Measurements from ENCODE around the gene NUP88. TPM values are rescaled to one million over a fixed set of nuclear protein-coding genes. Genes with fewer than 3 reads are reported as not detected.
A peak's percentile ranks its signal among the peaks of the same experiment; 100 is the strongest.

Gene NUP88
- total and polyA plus RNA-seq, 10 of the 15 experiments (the other 5 are each of a cell fraction or from before 2014, with no cell fraction given), result 110 to 244 (median 188) TPM

DNA sequence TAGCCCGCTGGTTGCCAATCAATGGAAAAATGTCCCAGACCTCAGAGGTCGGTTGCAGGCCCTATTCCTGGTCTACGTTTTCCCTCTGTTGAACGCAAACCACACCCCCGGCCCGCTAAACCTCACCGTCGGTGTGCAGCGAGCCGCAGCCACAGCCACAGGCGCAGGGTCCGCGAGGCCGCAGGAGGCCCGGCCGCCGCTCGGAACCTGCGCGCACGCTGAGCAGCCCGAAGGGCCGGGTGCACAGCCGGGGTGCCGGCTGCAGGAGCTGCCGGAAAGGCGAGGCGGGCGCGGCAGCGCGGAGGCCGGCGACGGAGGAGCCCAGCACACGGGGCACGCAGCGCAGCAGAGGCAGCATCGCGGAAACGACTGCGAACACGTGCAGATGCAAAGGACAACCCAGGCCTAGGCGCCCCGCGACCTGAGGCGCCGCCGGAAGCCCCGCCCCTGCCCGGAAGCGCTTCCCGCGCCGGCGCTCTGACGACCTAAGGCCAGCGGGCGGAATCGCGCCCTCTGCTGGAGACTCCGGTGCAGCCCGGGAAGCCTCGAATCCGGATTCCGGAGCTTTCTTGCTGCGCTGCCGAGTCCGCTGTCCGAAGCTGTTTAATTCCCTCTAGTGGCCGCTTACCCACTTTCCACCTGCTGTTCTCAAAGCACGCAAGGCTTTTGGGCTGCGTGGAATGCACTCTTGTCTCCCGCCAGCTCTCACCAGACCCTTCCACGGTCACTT lies 19.4 kb upstream of the NUP88 start, which contains the start of gene C1QBP (continued):
- TF ChIP-seq ESRRA (IDR thresholded peaks at IDR 0.05; ENCODE audit: low read length) (no peak), CBFB (IDR thresholded peaks at IDR 0.05; ENCODE audit: low read depth) (no peak), SIN3A (IDR thresholded peaks at IDR 0.05; ENCODE audit: low read depth, low read length) (peak; percentile 83), ZNF217 (IDR thresholded peaks at IDR 0.05) (peak; percentile 87), MEF2B (IDR thresholded peaks at IDR 0.05; ENCODE audit: partially characterized antibody, poor library complexity, severe bottlenecking) (no peak), CREB1 (IDR thresholded peaks at IDR 0.05; ENCODE audit: low read depth) (peak; percentile 49; the same call in 1 of the 2 replicates), HDAC6 (IDR thresholded peaks at IDR 0.05; ENCODE audit: unreplicated experiment) (no peak), RB1 (IDR thresholded peaks at IDR 0.05; ENCODE audit: borderline replicate concordance) (peak; percentile 78; the same call in 1 of the 2 replicates), EZH2 (IDR thresholded peaks at IDR 0.05; ENCODE audit: borderline replicate concordance, control insufficient read depth, low read depth, low read length) (no peak), NR2C1 (IDR thresholded peaks at IDR 0.05) (peak; percentile 79), HDGF (IDR thresholded peaks at IDR 0.05) (peak; percentile 31; the same call in 1 of the 2 replicates), EED (IDR thresholded peaks at IDR 0.05; ENCODE audit: low read depth) (no peak), POLR2AphosphoS5 (IDR thresholded peaks at IDR 0.05; ENCODE audit: low read length) (peak; percentile 92)
- TF ChIP-seq, protein P1, sequence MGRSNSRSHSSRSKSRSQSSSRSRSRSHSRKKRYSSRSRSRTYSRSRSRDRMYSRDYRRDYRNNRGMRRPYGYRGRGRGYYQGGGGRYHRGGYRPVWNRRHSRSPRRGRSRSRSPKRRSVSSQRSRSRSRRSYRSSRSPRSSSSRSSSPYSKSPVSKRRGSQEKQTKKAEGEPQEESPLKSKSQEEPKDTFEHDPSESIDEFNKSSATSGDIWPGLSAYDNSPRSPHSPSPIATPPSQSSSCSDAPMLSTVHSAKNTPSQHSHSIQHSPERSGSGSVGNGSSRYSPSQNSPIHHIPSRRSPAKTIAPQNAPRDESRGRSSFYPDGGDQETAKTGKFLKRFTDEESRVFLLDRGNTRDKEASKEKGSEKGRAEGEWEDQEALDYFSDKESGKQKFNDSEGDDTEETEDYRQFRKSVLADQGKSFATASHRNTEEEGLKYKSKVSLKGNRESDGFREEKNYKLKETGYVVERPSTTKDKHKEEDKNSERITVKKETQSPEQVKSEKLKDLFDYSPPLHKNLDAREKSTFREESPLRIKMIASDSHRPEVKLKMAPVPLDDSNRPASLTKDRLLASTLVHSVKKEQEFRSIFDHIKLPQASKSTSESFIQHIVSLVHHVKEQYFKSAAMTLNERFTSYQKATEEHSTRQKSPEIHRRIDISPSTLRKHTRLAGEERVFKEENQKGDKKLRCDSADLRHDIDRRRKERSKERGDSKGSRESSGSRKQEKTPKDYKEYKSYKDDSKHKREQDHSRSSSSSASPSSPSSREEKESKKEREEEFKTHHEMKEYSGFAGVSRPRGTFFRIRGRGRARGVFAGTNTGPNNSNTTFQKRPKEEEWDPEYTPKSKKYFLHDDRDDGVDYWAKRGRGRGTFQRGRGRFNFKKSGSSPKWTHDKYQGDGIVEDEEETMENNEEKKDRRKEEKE (IDR thresholded peaks at IDR 0.05), result 0 out of 2 replicates have a peak, but pooled peaks have one; percentile 59
- TF ChIP-seq, protein P2, sequence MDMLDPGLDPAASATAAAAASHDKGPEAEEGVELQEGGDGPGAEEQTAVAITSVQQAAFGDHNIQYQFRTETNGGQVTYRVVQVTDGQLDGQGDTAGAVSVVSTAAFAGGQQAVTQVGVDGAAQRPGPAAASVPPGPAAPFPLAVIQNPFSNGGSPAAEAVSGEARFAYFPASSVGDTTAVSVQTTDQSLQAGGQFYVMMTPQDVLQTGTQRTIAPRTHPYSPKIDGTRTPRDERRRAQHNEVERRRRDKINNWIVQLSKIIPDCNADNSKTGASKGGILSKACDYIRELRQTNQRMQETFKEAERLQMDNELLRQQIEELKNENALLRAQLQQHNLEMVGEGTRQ (IDR thresholded peaks at IDR 0.05; ENCODE audit: borderline replicate concordance, low read depth, low read length), result no peak; the same call in 1 of the 2 replicates
- TF ChIP-seq, protein P3, sequence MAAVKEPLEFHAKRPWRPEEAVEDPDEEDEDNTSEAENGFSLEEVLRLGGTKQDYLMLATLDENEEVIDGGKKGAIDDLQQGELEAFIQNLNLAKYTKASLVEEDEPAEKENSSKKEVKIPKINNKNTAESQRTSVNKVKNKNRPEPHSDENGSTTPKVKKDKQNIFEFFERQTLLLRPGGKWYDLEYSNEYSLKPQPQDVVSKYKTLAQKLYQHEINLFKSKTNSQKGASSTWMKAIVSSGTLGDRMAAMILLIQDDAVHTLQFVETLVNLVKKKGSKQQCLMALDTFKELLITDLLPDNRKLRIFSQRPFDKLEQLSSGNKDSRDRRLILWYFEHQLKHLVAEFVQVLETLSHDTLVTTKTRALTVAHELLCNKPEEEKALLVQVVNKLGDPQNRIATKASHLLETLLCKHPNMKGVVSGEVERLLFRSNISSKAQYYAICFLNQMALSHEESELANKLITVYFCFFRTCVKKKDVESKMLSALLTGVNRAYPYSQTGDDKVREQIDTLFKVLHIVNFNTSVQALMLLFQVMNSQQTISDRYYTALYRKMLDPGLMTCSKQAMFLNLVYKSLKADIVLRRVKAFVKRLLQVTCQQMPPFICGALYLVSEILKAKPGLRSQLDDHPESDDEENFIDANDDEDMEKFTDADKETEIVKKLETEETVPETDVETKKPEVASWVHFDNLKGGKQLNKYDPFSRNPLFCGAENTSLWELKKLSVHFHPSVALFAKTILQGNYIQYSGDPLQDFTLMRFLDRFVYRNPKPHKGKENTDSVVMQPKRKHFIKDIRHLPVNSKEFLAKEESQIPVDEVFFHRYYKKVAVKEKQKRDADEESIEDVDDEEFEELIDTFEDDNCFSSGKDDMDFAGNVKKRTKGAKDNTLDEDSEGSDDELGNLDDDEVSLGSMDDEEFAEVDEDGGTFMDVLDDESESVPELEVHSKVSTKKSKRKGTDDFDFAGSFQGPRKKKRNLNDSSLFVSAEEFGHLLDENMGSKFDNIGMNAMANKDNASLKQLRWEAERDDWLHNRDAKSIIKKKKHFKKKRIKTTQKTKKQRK (IDR thresholded peaks at IDR 0.05; ENCODE audit: low read depth, low read length), result no peak
- TF ChIP-seq, protein P4, sequence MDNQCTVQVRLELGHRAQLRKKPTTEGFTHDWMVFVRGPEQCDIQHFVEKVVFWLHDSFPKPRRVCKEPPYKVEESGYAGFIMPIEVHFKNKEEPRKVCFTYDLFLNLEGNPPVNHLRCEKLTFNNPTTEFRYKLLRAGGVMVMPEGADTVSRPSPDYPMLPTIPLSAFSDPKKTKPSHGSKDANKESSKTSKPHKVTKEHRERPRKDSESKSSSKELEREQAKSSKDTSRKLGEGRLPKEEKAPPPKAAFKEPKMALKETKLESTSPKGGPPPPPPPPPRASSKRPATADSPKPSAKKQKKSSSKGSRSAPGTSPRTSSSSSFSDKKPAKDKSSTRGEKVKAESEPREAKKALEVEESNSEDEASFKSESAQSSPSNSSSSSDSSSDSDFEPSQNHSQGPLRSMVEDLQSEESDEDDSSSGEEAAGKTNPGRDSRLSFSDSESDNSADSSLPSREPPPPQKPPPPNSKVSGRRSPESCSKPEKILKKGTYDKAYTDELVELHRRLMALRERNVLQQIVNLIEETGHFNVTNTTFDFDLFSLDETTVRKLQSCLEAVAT (IDR thresholded peaks at IDR 0.05), result peak; percentile 44; the same call in 1 of the 2 replicates
- TF ChIP-seq, protein P5, sequence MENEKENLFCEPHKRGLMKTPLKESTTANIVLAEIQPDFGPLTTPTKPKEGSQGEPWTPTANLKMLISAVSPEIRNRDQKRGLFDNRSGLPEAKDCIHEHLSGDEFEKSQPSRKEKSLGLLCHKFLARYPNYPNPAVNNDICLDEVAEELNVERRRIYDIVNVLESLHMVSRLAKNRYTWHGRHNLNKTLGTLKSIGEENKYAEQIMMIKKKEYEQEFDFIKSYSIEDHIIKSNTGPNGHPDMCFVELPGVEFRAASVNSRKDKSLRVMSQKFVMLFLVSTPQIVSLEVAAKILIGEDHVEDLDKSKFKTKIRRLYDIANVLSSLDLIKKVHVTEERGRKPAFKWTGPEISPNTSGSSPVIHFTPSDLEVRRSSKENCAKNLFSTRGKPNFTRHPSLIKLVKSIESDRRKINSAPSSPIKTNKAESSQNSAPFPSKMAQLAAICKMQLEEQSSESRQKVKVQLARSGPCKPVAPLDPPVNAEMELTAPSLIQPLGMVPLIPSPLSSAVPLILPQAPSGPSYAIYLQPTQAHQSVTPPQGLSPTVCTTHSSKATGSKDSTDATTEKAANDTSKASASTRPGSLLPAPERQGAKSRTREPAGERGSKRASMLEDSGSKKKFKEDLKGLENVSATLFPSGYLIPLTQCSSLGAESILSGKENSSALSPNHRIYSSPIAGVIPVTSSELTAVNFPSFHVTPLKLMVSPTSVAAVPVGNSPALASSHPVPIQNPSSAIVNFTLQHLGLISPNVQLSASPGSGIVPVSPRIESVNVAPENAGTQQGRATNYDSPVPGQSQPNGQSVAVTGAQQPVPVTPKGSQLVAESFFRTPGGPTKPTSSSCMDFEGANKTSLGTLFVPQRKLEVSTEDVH (IDR thresholded peaks at IDR 0.05; ENCODE audit: low read depth, partially characterized antibody), result peak; percentile 31

Data from GM12878 (cell line).